IMR-90 (cell line): Measurements from ENCODE around the gene NRM. TPM values are rescaled to one million over a fixed set of nuclear protein-coding genes. Genes with fewer than 3 reads are reported as not detected.

Experiments used
- ATAC-seq: fragments of 200-7000 bp; cut with Tn5 transposase; 2 replicates; pipeline ENCODE4 v1.9.1; 2020; ENCODE audit warnings: low read depth, mild to moderate bottlenecking, moderate library complexity
- BruUV-seq: library from RNA; stranded (reverse); fragments of 400-500 nt; replicated peaks from 2 replicates; lab custom pipeline; 2021; lab: Mats Ljungman, UMichigan
- CTCF ChIA-PET: fragments of 300-600 bp; formaldehyde crosslinking; extraction: SDS; loops from one replicate; lab custom pipeline; 2021; ENCODE audit warnings: antibody characterized with exemption; lab: Yijun Ruan, JAX
- POLR2A ChIA-PET: fragments of 300-600 bp; sonication (Branson Sonifier 250); formaldehyde crosslinking; loops from one replicate; lab custom pipeline; 2022; ENCODE audit warnings: antibody characterized with exemption; ENCODE audit not compliant: unreplicated experiment; lab: Charles Lee
- DNase-seq: peaks from one replicate; pipeline ENCODE4 v3.0.0; 2013
- H2AFZ ChIP-seq: replicated peaks from 2 replicates; pipeline ENCODE3; 2013; ENCODE audit warnings: low read length, mild to moderate bottlenecking; ENCODE audit not compliant: poor library complexity
- H2AK5ac ChIP-seq: 2 replicates; pipeline ENCODE4 v1.6.1; 2013; ENCODE audit warnings: low read depth, low read length, inconsistent platforms
- H2AK9ac ChIP-seq: replicated peaks from 2 replicates; pipeline ENCODE3; 2013; ENCODE audit warnings: mild to moderate bottlenecking, low read depth, low read length, moderate library complexity; ENCODE audit not compliant: poor library complexity
- H2BK120ac ChIP-seq: 2 replicates; pipeline ENCODE4 v1.6.1; 2013; ENCODE audit warnings: low read depth, low read length, inconsistent platforms
- H2BK15ac ChIP-seq: 3 replicates; pipeline ENCODE4 v1.6.1; 2013; ENCODE audit warnings: low read depth, low read length, inconsistent platforms
- H2BK20ac ChIP-seq: 2 replicates; pipeline ENCODE4 v1.6.1; 2013; ENCODE audit warnings: low read depth, mild to moderate bottlenecking, inconsistent platforms, low read length, moderate library complexity
- H2BK5ac ChIP-seq: 2 replicates; pipeline ENCODE4 v1.6.1; 2013; ENCODE audit warnings: mild to moderate bottlenecking, low read depth, low read length, inconsistent platforms; ENCODE audit not compliant: poor library complexity, severe bottlenecking
- H3K14ac ChIP-seq: replicated peaks from 2 replicates; pipeline ENCODE4 v1.6.1; 2013; ENCODE audit warnings: low read depth, low read length, inconsistent platforms
- H3K18ac ChIP-seq: 2 replicates; pipeline ENCODE4 v1.6.1; 2013; ENCODE audit warnings: low read depth, low read length, control low read depth
- H3K23ac ChIP-seq: 2 replicates; pipeline ENCODE4 v1.6.1; 2013; ENCODE audit warnings: low read depth, low read length, inconsistent platforms
- H3K27ac ChIP-seq: 2 replicates; pipeline ENCODE4 v1.5.1; 2013; ENCODE audit warnings: mild to moderate bottlenecking, control low read depth, low read length; ENCODE audit not compliant: insufficient read depth
- H3K27me3 ChIP-seq: 2 replicates; pipeline ENCODE4 v1.6.1; 2013; ENCODE audit warnings: low read length; ENCODE audit not compliant: control insufficient read depth, insufficient read depth
- H3K36me3 ChIP-seq: 2 replicates; pipeline ENCODE4 v1.6.1; 2013; ENCODE audit warnings: low read length, mixed read lengths; ENCODE audit not compliant: control insufficient read depth, insufficient read depth
- H3K4ac ChIP-seq: 2 replicates; pipeline ENCODE4 v1.6.1; 2013; ENCODE audit warnings: low read depth, low read length, inconsistent platforms
- H3K4me1 ChIP-seq: 2 replicates; pipeline ENCODE4 v1.6.1; 2013; ENCODE audit warnings: low read length, mixed read lengths; ENCODE audit not compliant: control insufficient read depth, insufficient read depth
- H3K4me2 ChIP-seq: 2 replicates; pipeline ENCODE4 v1.6.1; 2013; ENCODE audit warnings: low read depth, mild to moderate bottlenecking, control low read depth, low read length, moderate library complexity
- H3K4me3 ChIP-seq: 2 replicates; pipeline ENCODE4 v1.5.1; 2013; ENCODE audit warnings: low read depth, mild to moderate bottlenecking, control low read depth, low read length, moderate library complexity; ENCODE audit not compliant: insufficient read depth
- H3K56ac ChIP-seq: 2 replicates; pipeline ENCODE4 v1.6.1; 2013; ENCODE audit warnings: low read length, inconsistent platforms; ENCODE audit not compliant: insufficient read depth; ENCODE audit errors: extremely low read depth
- H3K79me1 ChIP-seq, 2 experiments: 2 replicates each; pipeline ENCODE4 v1.6.1; 2013; ENCODE audit warnings: low read length in 2 of 2, inconsistent platforms in 1 of 2, low read depth in 1 of 2
- H3K9ac ChIP-seq: 2 replicates; pipeline ENCODE4 v1.6.1; 2013; ENCODE audit warnings: low read depth, low read length, control low read depth
- H3K9me1 ChIP-seq: 2 replicates; pipeline ENCODE4 v1.6.1; 2013; ENCODE audit warnings: low read length, inconsistent platforms; ENCODE audit not compliant: insufficient read depth
- H3K9me3 ChIP-seq: 2 replicates; pipeline ENCODE4 v1.6.1; 2013; ENCODE audit warnings: low read length; ENCODE audit not compliant: control insufficient read depth, insufficient read depth
- H4K20me1 ChIP-seq: 2 replicates; pipeline ENCODE4 v1.6.1; 2013; ENCODE audit warnings: low read length, inconsistent platforms; ENCODE audit not compliant: insufficient read depth
- H4K5ac ChIP-seq: 2 replicates; pipeline ENCODE4 v1.6.1; 2013; ENCODE audit warnings: mild to moderate bottlenecking, low read depth, low read length, control low read depth
- H4K8ac ChIP-seq, 2 experiments: 2 replicates each; pipeline ENCODE4 v1.6.1; 2013; ENCODE audit warnings: low read depth in 2 of 2, low read length in 2 of 2, control low read depth in 1 of 2, inconsistent platforms in 1 of 2
- H4K91ac ChIP-seq: 2 replicates; pipeline ENCODE4 v1.6.1; 2013; ENCODE audit warnings: low read depth, low read length, inconsistent platforms; ENCODE audit not compliant: insufficient read depth
- BHLHE40 ChIP-seq: fragments of 150-350 bp; IDR thresholded peaks from 2 replicates; pipeline ENCODE4 v1.6.1; 2016; ENCODE audit warnings: mild to moderate bottlenecking, low read depth, low read length
- CHD1 ChIP-seq: IDR thresholded peaks from 2 replicates; pipeline ENCODE4 v1.6.1; 2012; ENCODE audit warnings: low read depth, low read length, improper control_type of control experiment
- CTCF ChIP-seq: conservative IDR thresholded peaks from 2 replicates; pipeline ENCODE4 v1.5.1; 2012; ENCODE audit warnings: mild to moderate bottlenecking, low read depth, low read length, improper control_type of control experiment
- MAFK ChIP-seq: IDR thresholded peaks from 2 replicates; pipeline ENCODE4 v1.6.1; 2012; ENCODE audit warnings: low read depth, low read length, improper control_type of control experiment
- NFE2L2 ChIP-seq: fragments of 150-350 bp; IDR thresholded peaks from 2 replicates; pipeline ENCODE4 v1.6.1; 2016; ENCODE audit warnings: low read depth, mild to moderate bottlenecking, low read length
- POLR2A ChIP-seq: IDR thresholded peaks from 2 replicates; pipeline ENCODE4 v1.6.1; 2012; ENCODE audit warnings: mild to moderate bottlenecking, low read depth, low read length
- RAD21 ChIP-seq: IDR thresholded peaks from 2 replicates; pipeline ENCODE4 v1.6.1; 2012; ENCODE audit warnings: low read length, improper control_type of control experiment
- RCOR1 ChIP-seq: IDR thresholded peaks from 2 replicates; pipeline ENCODE4 v1.6.1; 2012; ENCODE audit warnings: mild to moderate bottlenecking, low read length, improper control_type of control experiment; ENCODE audit not compliant: insufficient replicate concordance
- RFX5 ChIP-seq: IDR thresholded peaks from 2 replicates; pipeline ENCODE4 v1.8.0; 2012; ENCODE audit warnings: low read depth, mild to moderate bottlenecking, low read length, moderate library complexity
- WGBS, 2 experiments: methylation state at CpG; one replicate each; pipeline versions ENCODE4 v1.1.5 to v1.1.7; 2013; ENCODE audit warnings: missing lambda C conversion rate in 2 of 2; ENCODE audit not compliant: insufficient read length in 1 of 2; ENCODE audit errors: extremely low coverage in 2 of 2; 5-methylcytosine and 5-hydroxymethylcytosine counted together
- dilution Hi-C: fragments of 300-500 bp; cut with HindIII; formaldehyde crosslinking; loops from one replicate; pipeline ENCODE4 v1.14.3; 2018; ENCODE audit warnings: low sequenced_read_pairs; ENCODE audit not compliant: unreplicated experiment
- in situ Hi-C: fragments of 300-500 bp; cut with MboI; formaldehyde crosslinking; loops from 3 replicates; pipeline ENCODE4 v1.14.3; 2019; ENCODE audit warnings: low sequenced_read_pairs, inconsistent platforms, mixed read lengths
- intact Hi-C: fragments of 100-400 bp; cut with micrococcal nuclease; formaldehyde crosslinking; loops from 2 replicates; pipeline ENCODE4 v1.10.0; 2022
- polyA plus RNA-seq, 3 experiments: library from polyadenylated mRNA; depleted of rRNA; stranded (reverse); fragments of >200 nt; gene quantifications; 2 replicates each; pipeline ENCODE4 v1.2.3, GENCODE V29; 2012; ENCODE audit warnings: low replicate concordance in 1 of 3
- total RNA-seq: library from RNA; depleted of rRNA; stranded (reverse); fragments of >200 nt; gene quantifications from 2 replicates; pipeline ENCODE4 v1.2.3, GENCODE V29; 2012
- TF ChIP-seq, protein P1 (sequence below): fragments of 150-350 bp; IDR thresholded peaks from 2 replicates; pipeline ENCODE4 v1.6.1; 2016; ENCODE audit warnings: low read depth, mild to moderate bottlenecking, low read length, moderate library complexity, borderline replicate concordance

NRM gene
- total and polyA plus RNA-seq, 2 of the 4 experiments (the other 2 are of a cell fraction), result 2.2 to 27.0 TPM

GRCh38 chr6:30689985-30690384, 799 bp downstream of the NRM start:
- H2AK5ac ChIP-seq, result peak overlapping the region; percentile 98
- H2AFZ ChIP-seq, result peak overlapping the region; percentile 98
- H4K91ac ChIP-seq, result peak overlapping the region; percentile 83
- peak overlapping the region; percentile 98 for H2AK9ac ChIP-seq
- H4K5ac ChIP-seq, result peak overlapping the region; percentile 35
- in situ Hi-C loops (no loop called here), intact Hi-C loops (no loop called here), dilution Hi-C loops (no loop called here)
- DNase-seq (no peak), ATAC-seq (no peak)
- H2BK15ac ChIP-seq, result peak overlapping the region; percentile 90; the same call in 1 of the 3 replicates
- H3K4me3 ChIP-seq, result peak overlapping the region; percentile 89
- ChIA-PET CTCF (interaction anchor here (0.6 kb wide), 1 partner anchor 33 kb away, joined by 4 read pairs; no protein-coding TSS in a partner anchor), POLR2A (interaction anchor here (1.5 kb wide), 1 partner anchor 29 kb away, joined by 5 read pairs; no protein-coding TSS in a partner anchor)
- peak overlapping the region; percentile 97 for H3K14ac ChIP-seq
- peaks cover 18 to 37% of the 10 kb centered on the region in 2 experiments; a peak in 3 of 4 replicates for H3K79me1 ChIP-seq
- peaks cover 13% of the 10 kb centered on the region for H3K9me1 ChIP-seq
- H3K4ac ChIP-seq, result peak overlapping the region; percentile 98
- peaks cover 7% of the 10 kb centered on the region for H3K36me3 ChIP-seq
- no CpG with 5 or more reads among the region's 4 CpGs for WGBS, 2 experiments
- peak overlapping the region; percentile 89 for H3K4me2 ChIP-seq
- H2BK5ac ChIP-seq, result peak overlapping the region; percentile 78
- H2BK120ac ChIP-seq, result peak overlapping the region; percentile 86
- H3K18ac ChIP-seq, result peak overlapping the region; percentile 43; the same call in 1 of the 2 replicates
- H3K9ac ChIP-seq, result peak overlapping the region; percentile 97
- peaks cover 21% of the 10 kb centered on the region for H3K4me1 ChIP-seq
- peak overlapping the region; percentile 91 for H3K56ac ChIP-seq
- H2BK20ac ChIP-seq, result peak overlapping the region; percentile 59; the same call in 1 of the 2 replicates
- H3K27ac ChIP-seq, result peak overlapping the region; percentile 99
- no peaks in the 10 kb centered on the region for H3K27me3 ChIP-seq
- peaks cover 13% of the 10 kb centered on the region for H4K20me1 ChIP-seq
- H3K9me3 ChIP-seq, result no peaks in the 10 kb centered on the region
- H3K23ac ChIP-seq, result peak overlapping the region; percentile 98
- BruUV-seq, result no TSS peak
- H4K8ac ChIP-seq, result peak overlapping the region; percentile 62 to 87
- TF ChIP-seq, protein P1, sequence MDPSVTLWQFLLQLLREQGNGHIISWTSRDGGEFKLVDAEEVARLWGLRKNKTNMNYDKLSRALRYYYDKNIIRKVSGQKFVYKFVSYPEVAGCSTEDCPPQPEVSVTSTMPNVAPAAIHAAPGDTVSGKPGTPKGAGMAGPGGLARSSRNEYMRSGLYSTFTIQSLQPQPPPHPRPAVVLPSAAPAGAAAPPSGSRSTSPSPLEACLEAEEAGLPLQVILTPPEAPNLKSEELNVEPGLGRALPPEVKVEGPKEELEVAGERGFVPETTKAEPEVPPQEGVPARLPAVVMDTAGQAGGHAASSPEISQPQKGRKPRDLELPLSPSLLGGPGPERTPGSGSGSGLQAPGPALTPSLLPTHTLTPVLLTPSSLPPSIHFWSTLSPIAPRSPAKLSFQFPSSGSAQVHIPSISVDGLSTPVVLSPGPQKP, result no peak
- no peak for TF ChIP-seq CTCF
- no peak for TF ChIP-seq CHD1
- TF ChIP-seq POLR2A, result no peak
- TF ChIP-seq RAD21, result no peak
- no peak for TF ChIP-seq NFE2L2
- TF ChIP-seq RFX5, result no peak
- no peak for TF ChIP-seq MAFK
- TF ChIP-seq RCOR1, result no peak
- no peak for TF ChIP-seq BHLHE40
